PFSK-1 (cell line): Measurements from ENCODE around the gene ARL15.

ENCODE experiments used
- FOXP2 ChIP-seq: optimal IDR thresholded peaks from 2 replicates; pipeline ENCODE3; 2011; ENCODE audit warnings: borderline replicate concordance, control low read depth, inconsistent platforms; ENCODE audit not compliant: insufficient read depth; ENCODE audit errors: extremely low read length, extremely low read depth
- POLR2AphosphoS5 ChIP-seq: IDR thresholded peaks from 2 replicates; pipeline ENCODE4 v1.6.1; 2012; ENCODE audit warnings: low read depth, mild to moderate bottlenecking, control low read depth, low read length, moderate library complexity
- SIN3A ChIP-seq: IDR thresholded peaks from 2 replicates; pipeline ENCODE4 v1.6.1; 2012; ENCODE audit warnings: mild to moderate bottlenecking, low read length, moderate library complexity, borderline replicate concordance; ENCODE audit not compliant: insufficient read depth
- TAF1 ChIP-seq: IDR thresholded peaks from 2 replicates; pipeline ENCODE4 v1.6.1; 2012; ENCODE audit warnings: low read length, control low read depth, borderline replicate concordance; ENCODE audit not compliant: insufficient read depth
- TF ChIP-seq, protein P1 (sequence below), 2 experiments: IDR thresholded peaks; 2 replicates each; pipeline versions ENCODE4 v1.6.1 to v1.8.0; 2011 to 2012; ENCODE audit warnings: low read depth in 2 of 2, low read length in 2 of 2, control low read depth in 1 of 2, inconsistent platforms in 1 of 2, mild to moderate bottlenecking in 1 of 2, moderate library complexity in 1 of 2; ENCODE audit not compliant: insufficient read depth in 1 of 2

ARL15 gene

DNA sequence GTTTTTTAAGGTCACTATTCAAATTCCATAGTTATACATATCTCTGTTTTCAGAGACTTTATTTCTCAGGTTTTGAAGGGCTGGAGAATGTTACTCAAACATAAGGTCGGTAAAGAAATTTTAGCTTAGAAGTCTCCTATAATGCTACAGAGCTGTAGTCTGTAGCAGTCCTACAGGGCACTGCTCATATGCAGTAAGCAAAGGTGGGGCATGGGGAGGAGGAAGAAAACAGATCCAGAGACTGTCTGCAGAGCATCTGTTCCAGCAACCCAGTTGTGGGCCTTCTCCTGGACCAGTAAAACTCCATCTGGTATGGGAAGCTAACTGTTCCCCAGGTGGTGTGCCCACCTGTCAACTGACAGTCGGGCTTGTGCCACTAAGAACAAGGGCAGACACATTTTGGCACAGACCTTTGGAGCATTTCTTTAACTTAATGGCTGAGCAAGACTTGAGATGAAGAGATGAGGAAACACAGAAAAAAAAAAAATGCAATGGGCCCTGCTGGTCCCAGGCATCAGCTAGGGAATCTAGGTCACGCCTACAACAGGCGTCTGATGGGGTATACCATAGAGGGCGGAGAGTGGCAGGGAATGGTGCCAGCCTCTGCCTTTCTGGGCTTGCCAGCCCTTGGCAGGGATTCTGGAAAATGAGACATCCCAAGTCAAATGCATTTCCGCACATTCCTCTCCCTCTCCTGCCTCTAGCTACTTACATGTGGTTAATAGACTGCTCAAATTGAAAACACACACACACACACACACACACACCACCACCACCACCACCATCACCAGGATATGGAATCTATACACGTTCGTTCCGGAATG is 218.9 kb downstream of the ARL15 start:
- TF ChIP-seq SIN3A (no peak), FOXP2 (no peak)
- TF ChIP-seq, protein P1, sequence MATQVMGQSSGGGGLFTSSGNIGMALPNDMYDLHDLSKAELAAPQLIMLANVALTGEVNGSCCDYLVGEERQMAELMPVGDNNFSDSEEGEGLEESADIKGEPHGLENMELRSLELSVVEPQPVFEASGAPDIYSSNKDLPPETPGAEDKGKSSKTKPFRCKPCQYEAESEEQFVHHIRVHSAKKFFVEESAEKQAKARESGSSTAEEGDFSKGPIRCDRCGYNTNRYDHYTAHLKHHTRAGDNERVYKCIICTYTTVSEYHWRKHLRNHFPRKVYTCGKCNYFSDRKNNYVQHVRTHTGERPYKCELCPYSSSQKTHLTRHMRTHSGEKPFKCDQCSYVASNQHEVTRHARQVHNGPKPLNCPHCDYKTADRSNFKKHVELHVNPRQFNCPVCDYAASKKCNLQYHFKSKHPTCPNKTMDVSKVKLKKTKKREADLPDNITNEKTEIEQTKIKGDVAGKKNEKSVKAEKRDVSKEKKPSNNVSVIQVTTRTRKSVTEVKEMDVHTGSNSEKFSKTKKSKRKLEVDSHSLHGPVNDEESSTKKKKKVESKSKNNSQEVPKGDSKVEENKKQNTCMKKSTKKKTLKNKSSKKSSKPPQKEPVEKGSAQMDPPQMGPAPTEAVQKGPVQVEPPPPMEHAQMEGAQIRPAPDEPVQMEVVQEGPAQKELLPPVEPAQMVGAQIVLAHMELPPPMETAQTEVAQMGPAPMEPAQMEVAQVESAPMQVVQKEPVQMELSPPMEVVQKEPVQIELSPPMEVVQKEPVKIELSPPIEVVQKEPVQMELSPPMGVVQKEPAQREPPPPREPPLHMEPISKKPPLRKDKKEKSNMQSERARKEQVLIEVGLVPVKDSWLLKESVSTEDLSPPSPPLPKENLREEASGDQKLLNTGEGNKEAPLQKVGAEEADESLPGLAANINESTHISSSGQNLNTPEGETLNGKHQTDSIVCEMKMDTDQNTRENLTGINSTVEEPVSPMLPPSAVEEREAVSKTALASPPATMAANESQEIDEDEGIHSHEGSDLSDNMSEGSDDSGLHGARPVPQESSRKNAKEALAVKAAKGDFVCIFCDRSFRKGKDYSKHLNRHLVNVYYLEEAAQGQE (IDR thresholded peaks at IDR 0.05; ENCODE audit: insufficient read depth in 1 of 2, low read depth in 2 of 2, low read length in 2 of 2) = no peak

DNA sequence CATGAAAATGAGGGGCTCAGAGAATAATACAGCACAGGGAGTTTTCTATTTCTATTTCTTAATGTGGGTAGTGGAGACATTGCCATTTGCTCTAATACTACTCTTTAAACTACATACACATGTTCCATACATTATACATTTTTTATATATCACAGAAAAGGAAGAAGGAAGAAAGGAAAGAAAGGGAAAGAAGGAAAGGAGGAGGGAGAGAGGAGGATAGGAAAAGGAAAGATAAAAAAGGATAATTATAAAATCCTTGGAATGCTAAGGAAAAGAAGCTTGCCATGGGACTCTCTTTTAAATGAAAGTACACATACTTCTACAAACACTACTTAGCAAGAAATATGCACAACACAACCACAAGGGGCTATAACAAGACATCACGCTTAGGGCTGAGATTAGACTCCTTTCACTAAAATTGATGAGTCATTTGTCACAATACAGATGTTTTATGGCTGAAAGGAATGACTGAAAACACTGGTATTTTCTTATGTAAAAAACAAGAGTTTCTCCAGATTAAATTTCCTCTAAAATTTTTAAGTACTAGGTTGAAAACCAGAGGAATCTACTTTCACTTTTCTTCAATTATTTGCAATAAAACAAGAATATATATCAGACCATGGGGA is 219.8 kb downstream of the ARL15 start:
- TF ChIP-seq POLR2AphosphoS5 (no peak), FOXP2 (no peak), TAF1 (no peak), SIN3A (no peak)
- TF ChIP-seq, protein P1 (IDR thresholded peaks at IDR 0.05; ENCODE audit: insufficient read depth in 1 of 2, low read depth in 2 of 2, low read length in 2 of 2) = no peak

DNA sequence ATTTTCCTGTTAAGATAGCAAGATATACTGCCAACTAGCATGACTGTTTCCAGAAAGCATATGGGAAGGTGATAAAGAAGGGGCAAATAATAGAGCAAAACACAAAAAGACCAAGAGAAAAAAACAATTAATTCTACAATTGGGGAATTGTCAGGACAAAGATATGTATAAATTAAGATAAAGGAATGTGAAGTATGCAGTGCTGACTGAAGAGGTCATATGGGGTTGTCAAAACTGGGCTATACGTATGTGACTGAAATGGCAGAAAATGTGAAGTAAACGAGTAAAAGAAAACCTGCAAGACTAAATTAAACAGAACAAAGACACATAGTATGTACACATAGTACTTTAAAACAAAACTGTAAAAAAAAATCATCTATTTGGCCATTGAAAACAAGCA is 222.3 kb downstream of the ARL15 start:
- TF ChIP-seq, protein P1 (IDR thresholded peaks at IDR 0.05; ENCODE audit: insufficient read depth in 1 of 2, low read depth in 2 of 2, low read length in 2 of 2) = no peak
- no peak for TF ChIP-seq TAF1
- TF ChIP-seq SIN3A = no peak
- no peak for TF ChIP-seq POLR2AphosphoS5
- no peak for TF ChIP-seq FOXP2

DNA sequence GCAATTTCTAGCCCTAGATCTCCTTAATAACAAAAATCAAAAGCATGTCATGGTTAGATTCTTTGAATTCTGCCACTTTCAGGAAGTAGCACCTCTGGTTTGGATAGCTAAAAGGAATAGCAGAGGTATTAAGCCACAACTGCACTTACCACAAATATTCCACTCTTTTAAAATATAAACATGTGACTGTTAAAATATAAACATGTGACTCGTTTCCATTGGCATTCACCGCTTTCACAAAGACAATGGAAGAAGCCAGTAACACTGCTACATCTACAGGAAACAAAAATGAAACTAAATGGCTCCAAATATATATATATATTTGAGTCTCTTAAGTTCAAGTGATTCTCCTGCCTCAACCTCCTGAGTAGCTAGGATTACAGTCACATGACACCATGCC is 222.9 kb downstream of the ARL15 start:
- TF ChIP-seq, protein P1 (IDR thresholded peaks at IDR 0.05; ENCODE audit: insufficient read depth in 1 of 2, low read depth in 2 of 2, low read length in 2 of 2) = no peak
- TF ChIP-seq SIN3A (no peak), FOXP2 (no peak), POLR2AphosphoS5 (no peak)
